GM12892 (cell line): ENCODE data around the gene BTBD7.

Experiments used
- POLR2A ChIP-seq: IDR thresholded peaks from 2 replicates; pipeline ENCODE4 v1.6.1; 2011; ENCODE audit warnings: low read depth, low read length, control low read depth
- POLR2AphosphoS5 ChIP-seq: IDR thresholded peaks from 2 replicates; pipeline ENCODE4 v1.6.1; 2011; ENCODE audit warnings: low read depth, low read length, control low read depth

DNA sequence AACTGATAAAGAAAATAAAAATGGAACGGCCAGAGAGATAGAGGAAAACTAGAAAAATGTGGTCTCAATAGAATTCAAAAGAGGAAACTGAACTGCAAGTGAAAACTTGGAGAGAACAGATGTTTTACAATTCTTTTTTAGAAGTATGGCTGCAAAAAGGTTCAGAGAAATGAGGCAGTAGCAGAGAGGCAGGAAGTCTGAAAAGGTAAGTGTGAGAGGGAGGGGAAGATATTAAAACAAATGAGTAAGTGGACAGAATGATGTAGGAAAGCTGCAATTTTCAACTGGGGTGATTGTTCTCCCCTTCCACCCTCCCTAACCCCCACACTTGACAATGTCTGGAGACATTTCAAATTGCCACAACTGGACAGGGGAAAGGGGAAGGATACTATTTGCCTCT, 12.9 kb downstream of the BTBD7 start:
- TF ChIP-seq POLR2AphosphoS5, result no peak
- no peak for TF ChIP-seq POLR2A
